Fibroblast of pulmonary artery (primary cell): ENCODE results near the gene KATNB1.

Experiments
- DNase-seq: peaks from one replicate; pipeline ENCODE4 v3.0.0-alpha.2; 2010; ENCODE audit warnings: low read depth
- H3K4me3 ChIP-seq: replicated peaks from 2 replicates; pipeline ENCODE4 v1.5.1; 2011; ENCODE audit warnings: low read depth, mild to moderate bottlenecking, control low read depth, low read length, moderate library complexity
- TF ChIP-seq, protein P1 (sequence below): IDR thresholded peaks from 2 replicates; pipeline ENCODE4 v1.5.1; 2011; ENCODE audit warnings: mild to moderate bottlenecking, control low read depth, low read length, inconsistent platforms; ENCODE audit errors: missing control alignments

The KATNB1 gene, protein sequence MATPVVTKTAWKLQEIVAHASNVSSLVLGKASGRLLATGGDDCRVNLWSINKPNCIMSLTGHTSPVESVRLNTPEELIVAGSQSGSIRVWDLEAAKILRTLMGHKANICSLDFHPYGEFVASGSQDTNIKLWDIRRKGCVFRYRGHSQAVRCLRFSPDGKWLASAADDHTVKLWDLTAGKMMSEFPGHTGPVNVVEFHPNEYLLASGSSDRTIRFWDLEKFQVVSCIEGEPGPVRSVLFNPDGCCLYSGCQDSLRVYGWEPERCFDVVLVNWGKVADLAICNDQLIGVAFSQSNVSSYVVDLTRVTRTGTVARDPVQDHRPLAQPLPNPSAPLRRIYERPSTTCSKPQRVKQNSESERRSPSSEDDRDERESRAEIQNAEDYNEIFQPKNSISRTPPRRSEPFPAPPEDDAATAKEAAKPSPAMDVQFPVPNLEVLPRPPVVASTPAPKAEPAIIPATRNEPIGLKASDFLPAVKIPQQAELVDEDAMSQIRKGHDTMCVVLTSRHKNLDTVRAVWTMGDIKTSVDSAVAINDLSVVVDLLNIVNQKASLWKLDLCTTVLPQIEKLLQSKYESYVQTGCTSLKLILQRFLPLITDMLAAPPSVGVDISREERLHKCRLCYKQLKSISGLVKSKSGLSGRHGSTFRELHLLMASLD

DNA sequence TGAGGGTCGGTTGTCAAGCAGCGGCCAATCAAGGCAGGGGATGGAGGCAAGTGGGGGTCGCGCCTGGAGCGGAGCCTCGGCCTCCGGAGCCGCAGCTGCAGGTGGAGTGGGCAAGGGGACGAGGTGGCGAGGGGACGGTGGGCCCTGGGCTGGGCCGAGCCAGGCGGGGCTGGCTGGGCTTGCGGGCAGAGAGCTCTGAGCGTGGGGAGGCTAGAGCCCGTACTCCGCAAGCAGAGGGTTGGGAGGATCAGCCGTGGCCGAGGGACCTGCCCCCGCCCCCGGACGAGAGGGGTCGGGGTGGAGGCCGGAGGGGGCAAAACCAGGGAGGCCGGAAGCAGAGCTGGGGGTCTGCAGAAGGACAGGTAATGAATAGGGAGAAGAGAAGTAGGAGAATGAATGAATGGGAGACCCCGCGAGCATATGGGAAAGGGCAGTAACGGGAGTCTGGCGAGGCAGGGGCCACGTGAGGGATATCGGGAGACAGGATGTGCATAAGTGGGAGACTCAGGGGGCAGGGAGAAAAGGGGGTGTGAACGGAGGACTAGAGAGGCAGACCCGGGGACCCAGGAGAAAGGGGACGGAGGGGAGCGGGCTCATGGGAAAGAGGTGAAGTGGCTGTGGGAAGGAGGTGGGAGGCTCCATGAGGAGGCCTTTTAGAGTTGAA, at the start of gene KATNB1:
TSS of gene KATNB1 (plus strand) at position 16 of the 664 bp plus-strand sequence. CDS start 1,474 bp downstream, outside the sequence.
- peak within 1 kb of the TSS; percentile 88 for H3K4me3 ChIP-seq
- no peak for DNase-seq
- TF ChIP-seq, protein P1, sequence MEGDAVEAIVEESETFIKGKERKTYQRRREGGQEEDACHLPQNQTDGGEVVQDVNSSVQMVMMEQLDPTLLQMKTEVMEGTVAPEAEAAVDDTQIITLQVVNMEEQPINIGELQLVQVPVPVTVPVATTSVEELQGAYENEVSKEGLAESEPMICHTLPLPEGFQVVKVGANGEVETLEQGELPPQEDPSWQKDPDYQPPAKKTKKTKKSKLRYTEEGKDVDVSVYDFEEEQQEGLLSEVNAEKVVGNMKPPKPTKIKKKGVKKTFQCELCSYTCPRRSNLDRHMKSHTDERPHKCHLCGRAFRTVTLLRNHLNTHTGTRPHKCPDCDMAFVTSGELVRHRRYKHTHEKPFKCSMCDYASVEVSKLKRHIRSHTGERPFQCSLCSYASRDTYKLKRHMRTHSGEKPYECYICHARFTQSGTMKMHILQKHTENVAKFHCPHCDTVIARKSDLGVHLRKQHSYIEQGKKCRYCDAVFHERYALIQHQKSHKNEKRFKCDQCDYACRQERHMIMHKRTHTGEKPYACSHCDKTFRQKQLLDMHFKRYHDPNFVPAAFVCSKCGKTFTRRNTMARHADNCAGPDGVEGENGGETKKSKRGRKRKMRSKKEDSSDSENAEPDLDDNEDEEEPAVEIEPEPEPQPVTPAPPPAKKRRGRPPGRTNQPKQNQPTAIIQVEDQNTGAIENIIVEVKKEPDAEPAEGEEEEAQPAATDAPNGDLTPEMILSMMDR: no peak

DNA sequence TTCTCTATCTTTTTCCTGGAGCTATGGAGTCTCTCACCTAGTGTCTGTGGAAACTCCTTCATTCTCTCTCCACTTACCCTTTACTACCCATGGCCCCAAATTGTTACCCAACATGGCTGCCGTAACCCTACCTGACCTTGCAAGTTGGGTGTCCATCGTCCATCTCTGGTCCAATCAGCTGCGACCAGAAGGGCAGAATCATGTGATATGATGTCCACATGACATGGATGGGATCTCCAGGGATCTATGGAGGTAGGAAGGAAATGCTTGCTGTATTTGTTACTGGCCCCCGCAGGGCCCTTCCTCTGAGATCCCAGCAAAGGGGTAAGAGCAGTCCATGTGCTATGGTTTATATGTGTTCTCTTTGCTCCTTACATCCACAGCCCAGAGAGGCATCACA, 49.0 kb upstream of the KATNB1 start:
- no peak for DNase-seq
- TF ChIP-seq, protein P1: no peak

DNA sequence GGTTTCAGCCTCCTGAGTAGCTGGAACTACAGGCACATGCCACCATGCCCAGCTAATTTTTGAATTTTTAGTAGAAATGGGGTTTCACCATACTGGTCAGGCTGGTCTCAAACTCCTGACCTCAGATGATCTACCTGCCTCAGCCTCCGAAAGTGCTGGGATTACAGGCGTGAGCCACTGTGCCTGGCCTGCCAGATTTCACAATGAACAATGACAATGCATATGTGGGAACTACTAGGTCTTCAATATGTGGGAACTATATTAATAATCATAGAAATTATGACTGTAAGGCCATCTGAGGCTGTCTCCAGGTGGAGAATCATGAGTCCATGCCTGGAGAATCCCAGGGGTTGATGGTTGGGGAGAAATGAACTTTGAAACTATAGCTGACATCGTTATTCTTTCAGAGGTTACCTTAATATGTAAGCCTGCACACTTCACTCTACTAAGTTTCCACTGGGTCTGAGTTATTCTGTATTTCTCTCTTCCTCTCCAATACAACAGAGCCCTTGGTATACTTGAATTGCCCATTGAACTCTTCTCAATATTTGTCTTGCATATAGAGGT, 48.1 kb upstream of the KATNB1 start:
- DNase-seq: no peak
- no peak overlapping the region for H3K4me3 ChIP-seq
- TF ChIP-seq, protein P1: no peak

More for the DNA sequence above, 49.0 kb upstream of the KATNB1 start:
- no peak overlapping the region for H3K4me3 ChIP-seq

DNA sequence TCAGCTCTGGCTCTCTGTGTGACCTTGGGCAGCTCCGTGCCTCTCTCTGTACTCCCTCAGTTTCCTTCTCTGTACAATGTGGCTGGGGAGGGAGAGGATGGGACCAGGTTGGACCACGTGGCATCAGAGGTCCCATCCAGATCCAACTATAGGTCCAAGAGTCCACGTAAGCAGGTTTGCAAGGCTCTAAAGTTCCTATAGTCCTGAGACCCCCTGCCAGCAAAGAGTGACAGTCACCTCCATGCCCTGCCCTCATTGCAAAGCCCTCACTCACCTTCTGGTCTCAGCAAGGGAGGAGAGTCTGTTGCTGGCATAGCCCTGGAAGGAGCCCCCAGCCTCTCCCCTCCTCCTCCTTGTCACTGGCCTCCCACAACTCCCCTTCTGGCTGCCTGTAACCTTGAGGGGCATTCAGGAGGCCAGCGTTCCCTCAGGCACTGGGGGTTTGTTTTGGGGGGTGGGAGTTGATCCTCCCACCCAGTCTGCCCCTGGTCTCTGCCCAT, 47.0 kb upstream of the KATNB1 start:
- TF ChIP-seq, protein P1: no peak
- DNase-seq: no peak
- no peak overlapping the region for H3K4me3 ChIP-seq

DNA sequence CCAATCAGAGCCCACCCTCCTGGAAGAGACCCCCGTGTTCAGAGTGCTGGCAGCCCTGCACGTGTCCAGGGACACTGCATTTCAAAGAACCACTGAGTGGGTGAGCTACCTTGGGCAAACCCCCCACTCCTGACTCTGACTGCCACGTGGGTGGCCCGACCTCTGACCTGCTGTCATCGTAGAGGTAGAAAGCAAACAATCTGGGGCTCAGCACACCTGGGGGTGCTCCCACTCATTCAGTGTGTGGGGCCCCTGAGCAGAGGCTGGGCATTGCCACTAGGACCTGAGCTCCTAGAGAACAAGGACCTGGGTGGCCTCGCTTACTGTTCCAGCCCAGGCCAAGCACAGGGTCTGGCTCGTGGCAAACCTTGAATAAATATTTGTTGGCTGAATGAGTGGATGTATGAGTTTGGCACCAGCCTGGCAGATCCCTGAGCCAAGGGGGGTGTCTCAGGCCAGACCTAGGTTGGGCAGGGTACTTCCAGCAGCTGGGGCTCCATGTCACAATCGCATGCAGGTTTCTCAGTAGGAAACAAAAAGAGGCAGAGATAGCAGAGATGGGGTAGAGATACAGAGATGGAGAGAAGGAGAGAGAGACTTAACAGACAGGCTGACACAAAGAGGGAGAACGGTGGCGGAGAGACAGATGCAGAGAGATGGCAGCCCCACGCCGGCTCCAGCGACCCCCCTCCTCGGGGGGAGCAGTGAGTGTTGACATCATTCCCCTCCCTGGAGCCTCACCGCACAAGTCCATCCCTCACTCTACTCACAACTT, 46.4 kb upstream of the KATNB1 start:
- no peak overlapping the region for H3K4me3 ChIP-seq
- TF ChIP-seq, protein P1: no peak
- DNase-seq: no peak
